Esophagus squamous epithelium (tissue), 5 donors: Measurements from ENCODE around the gene KDM4C. TPM values are rescaled to one million over a fixed set of nuclear protein-coding genes. Genes with fewer than 3 reads are reported as not detected.
"Not testable (repeated sequence)": the region's sequence is repeated elsewhere in the genome, so short reads cannot be mapped to it uniquely, and the experiment has no call there.

Experiments
- DNase-seq: peaks from one replicate; lab custom pipeline; 2025; lab: John Stamatoyannopoulos, UW
- H3K27ac ChIP-seq, 4 donors: fragments of 200-600 bp; sonication (generic); one replicate each; pipeline ENCODE4 v1.5.1; 2016 to 2019; ENCODE audit warnings: mild to moderate bottlenecking in 1 of 4
- H3K27me3 ChIP-seq, 4 donors: fragments of 200-600 bp; sonication (generic); 1 replicate in 3 of 4; 2 replicates in 1 of 4; pipeline versions ENCODE4 v1.5.1 to v1.6.0; 2017 to 2021; ENCODE audit warnings: antibody characterized with exemption in 1 of 4
- H3K36me3 ChIP-seq, 3 donors: fragments of 200-600 bp; sonication (generic); one replicate each; pipeline ENCODE4 v1.5.1; 2016 to 2019
- H3K4me1 ChIP-seq, 3 donors: fragments of 200-600 bp; sonication (generic); one replicate each; pipeline ENCODE4 v1.5.1; 2017 to 2019
- H3K4me3 ChIP-seq, 4 donors: fragments of 200-600 bp; sonication (generic); 1 replicate in 3 of 4; 2 replicates in 1 of 4; pipeline ENCODE4 v1.5.1; 2016 to 2019; ENCODE audit warnings: mild to moderate bottlenecking in 2 of 4, moderate library complexity in 1 of 4
- H3K9me3 ChIP-seq, 3 donors: fragments of 200-600 bp; sonication (generic); one replicate each; pipeline ENCODE4 v1.5.1; 2016 to 2019
- CTCF ChIP-seq, 6 experiments: fragments of 450-650 bp in 4 of 6; fragments of 200-600 bp in 2 of 6; sonication (generic) in 2 of 6; IDR thresholded peaks; one replicate each; pipeline ENCODE4 v1.5.1; 2016 to 2019; ENCODE audit warnings: antibody characterized with exemption in 6 of 6, mild to moderate bottlenecking in 4 of 6, moderate library complexity in 4 of 6
- POLR2A ChIP-seq, 4 donors: fragments of 450-650 bp; IDR thresholded peaks; one replicate each; pipeline ENCODE4 v1.6.1; 2017; ENCODE audit warnings: antibody characterized with exemption in 4 of 4, mild to moderate bottlenecking in 4 of 4, moderate library complexity in 3 of 4
- WGBS, 2 donors: methylation state at CpG; one replicate each; pipeline ENCODE4 v1.1.5; 2018; 5-methylcytosine and 5-hydroxymethylcytosine counted together
- intact Hi-C: fragments of 100-400 bp; cut with DNase I; formaldehyde crosslinking; loops from one replicate; pipeline ENCODE4 v1.15.0; 2022
- total RNA-seq, 4 donors: library from RNA; depleted of rRNA; stranded (reverse); fragments of >200 nt; gene quantifications; one replicate each; pipeline ENCODE4 v1.1.0, GENCODE V29; 2016
- donor health status: DM: yes; HTN: yes; CAD: no.

KDM4C gene
- total RNA-seq, 4 donors from 2014 or later: 12.5 to 43.9 (median 22.9) TPM

GRCh38 chr9:7009065-7009464 is 251.3 kb downstream of the KDM4C start:
- H3K4me1 ChIP-seq: no peaks in the 10 kb centered on the region
- intact Hi-C loops: no loop called here
- no peak overlapping the region for H3K4me3 ChIP-seq
- no peaks in the 10 kb centered on the region for H3K9me3 ChIP-seq
- TF ChIP-seq CTCF (IDR thresholded peaks at IDR 0.05) (no peak), POLR2A (IDR thresholded peaks at IDR 0.05) (no peak)
- DNase-seq: no peak
- peaks cover 6 to 60% (median 11%) of the 10 kb centered on the region in 3 donors for H3K36me3 ChIP-seq
- no peak overlapping the region for H3K27ac ChIP-seq
- no peaks in the 10 kb centered on the region for H3K27me3 ChIP-seq
- WGBS, 2 donors: 100% methylated on average over 1 of the region's 1 CpG

- no peak overlapping the region for H3K27ac ChIP-seq
- intact Hi-C loops: no loop called here
Measured at GRCh38 chr9:7011395-7012067, 253.8 kb downstream of the KDM4C start.

GRCh38 chr9:7027996-7028395 is 270.2 kb downstream of the KDM4C start:
- no peak for TF ChIP-seq POLR2A (IDR thresholded peaks at IDR 0.05)
- TF ChIP-seq CTCF (IDR thresholded peaks at IDR 0.05): no peak
- H3K36me3 ChIP-seq: peaks cover 0 to 28% (median 0%) of the 10 kb centered on the region in 3 donors
- no peaks in the 10 kb centered on the region for H3K27me3 ChIP-seq
- no peak for DNase-seq
- WGBS, 2 donors: 81 to 100% methylated on average over 3 of the region's 4 CpGs
- intact Hi-C loops: no loop called here
- H3K27ac ChIP-seq: no peak overlapping the region
- no peaks in the 10 kb centered on the region for H3K9me3 ChIP-seq
- no peaks in the 10 kb centered on the region for H3K4me1 ChIP-seq
- no peak overlapping the region for H3K4me3 ChIP-seq

More at GRCh38 chr9:7011395-7012067, 253.8 kb downstream of the KDM4C start:
- 64 to 78% methylated on average over 8 of the region's 8 CpGs for WGBS, 2 donors
- DNase-seq: no peak
- H3K27me3 ChIP-seq: no peaks in the 10 kb centered on the region
- TF ChIP-seq POLR2A (IDR thresholded peaks at IDR 0.05) (no peak), CTCF (IDR thresholded peaks at IDR 0.05) (no peak)
- no peak overlapping the region for H3K4me3 ChIP-seq
- no peaks in the 10 kb centered on the region for H3K9me3 ChIP-seq
- peaks cover 6 to 79% (median 11%) of the 10 kb centered on the region in 3 donors for H3K36me3 ChIP-seq
- no peaks in the 10 kb centered on the region for H3K4me1 ChIP-seq

GRCh38 chr9:7028591-7028990 is 270.8 kb downstream of the KDM4C start:
- H3K27me3 ChIP-seq: no peaks in the 10 kb centered on the region
- WGBS, 2 donors: 85 to 95% methylated on average over 8 to 9 of the region's 10 CpGs
- TF ChIP-seq POLR2A (IDR thresholded peaks at IDR 0.05) (no peak), CTCF (IDR thresholded peaks at IDR 0.05) (no peak)
- no peak overlapping the region for H3K27ac ChIP-seq
- no peak overlapping the region for H3K4me3 ChIP-seq
- intact Hi-C loops: no loop called here
- no peaks in the 10 kb centered on the region for H3K4me1 ChIP-seq
- H3K36me3 ChIP-seq: peaks cover 0 to 28% (median 0%) of the 10 kb centered on the region in 3 donors
- DNase-seq: no peak
- H3K9me3 ChIP-seq: no peaks in the 10 kb centered on the region

GRCh38 chr9:7030943-7031342 is 273.2 kb downstream of the KDM4C start:
- H3K9me3 ChIP-seq, DNase-seq, H3K27me3 ChIP-seq, H3K27ac ChIP-seq, H3K4me3 ChIP-seq, intact Hi-C loops, H3K4me1 ChIP-seq: not testable (repeated sequence)
- H3K36me3 ChIP-seq: peaks cover 0 to 25% (median 0%) of the 10 kb centered on the region in 3 donors
